AG04449 (cell line): ENCODE results near the gene KLHL28.

Source experiments
- CTCF ChIA-PET: fragments of 350-600 bp; formaldehyde crosslinking; extraction: SDS; loops from one replicate; lab custom pipeline; 2021; ENCODE audit warnings: antibody characterized with exemption; lab: Yijun Ruan, JAX
- POLR2A ChIA-PET: fragments of 400-600, 350-600 bp; formaldehyde crosslinking; extraction: SDS; loops from one replicate; lab custom pipeline; 2020; ENCODE audit warnings: antibody characterized with exemption, inconsistent platforms; lab: Yijun Ruan, JAX
- DNase-seq: peaks from one replicate; pipeline ENCODE4 v3.0.0-alpha.2; 2010; ENCODE audit warnings: low read depth, low spot score
- H3K4me3 ChIP-seq: 2 replicates; pipeline ENCODE4 v1.5.1; 2011; ENCODE audit warnings: low read depth, mild to moderate bottlenecking, control low read depth, low read length
- CTCF ChIP-seq: IDR thresholded peaks from one replicate; pipeline ENCODE4 v1.5.1; 2011; ENCODE audit warnings: mild to moderate bottlenecking, moderate library complexity, low read length, control low read depth, inconsistent platforms; ENCODE audit not compliant: insufficient read depth; ENCODE audit errors: missing control alignments

The KLHL28 gene

DNA sequence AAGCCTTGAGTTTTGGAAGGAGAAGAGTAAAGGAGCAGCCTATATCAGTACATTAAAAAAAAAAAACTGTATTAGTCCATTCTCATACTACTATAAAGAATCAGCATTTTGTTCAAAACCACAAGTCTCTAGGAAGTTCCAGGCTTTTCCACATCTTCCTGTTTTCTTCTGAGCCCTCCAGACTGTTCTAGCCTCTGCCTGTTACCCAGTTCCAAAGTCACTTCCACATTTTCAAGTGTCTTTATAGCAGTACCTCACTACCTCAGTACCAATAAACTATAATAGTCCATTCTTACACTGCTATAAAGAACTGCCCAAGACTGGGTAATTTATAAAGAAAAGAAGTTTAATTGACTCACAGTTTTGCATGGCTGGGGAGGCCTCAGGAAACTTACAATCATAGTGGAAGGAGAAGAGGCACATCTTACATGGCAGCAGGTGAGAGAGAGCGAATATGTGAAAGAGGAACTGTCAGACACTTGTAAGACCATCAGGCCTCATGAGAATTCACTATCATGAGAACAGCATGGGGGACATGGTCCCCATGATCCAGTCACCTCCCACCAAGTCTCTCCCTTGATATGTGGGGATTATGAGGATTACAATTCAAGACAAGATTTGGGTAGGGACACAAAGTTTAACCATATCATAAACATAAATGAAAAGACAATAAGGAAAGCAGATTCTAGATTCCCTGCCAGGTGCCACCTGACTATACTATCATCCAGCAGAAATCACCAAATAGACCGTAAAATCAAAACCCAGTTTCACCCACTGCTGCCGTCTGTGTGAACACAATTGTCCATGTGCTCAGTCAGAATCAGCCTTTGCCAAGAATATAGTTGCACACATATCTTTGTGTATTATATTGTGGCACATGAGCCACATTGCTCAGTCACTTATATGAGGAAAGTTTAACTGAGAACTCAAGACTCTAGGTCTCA, 28.0 kb upstream of the KLHL28 start:
- no peak overlapping the region for H3K4me3 ChIP-seq
- no peak for TF ChIP-seq CTCF
- DNase-seq: no peak
- POLR2A ChIA-PET: no interaction called here
- CTCF ChIA-PET: no interaction called here

- no peak overlapping the region for H3K4me3 ChIP-seq
- DNase-seq: no peak
- CTCF ChIA-PET: no interaction called here
- POLR2A ChIA-PET: no interaction called here
- TF ChIP-seq CTCF: no peak
These were observed 26.9 kb upstream of the KLHL28 start for GRCh38 chr14:44988694-44989093.

DNA sequence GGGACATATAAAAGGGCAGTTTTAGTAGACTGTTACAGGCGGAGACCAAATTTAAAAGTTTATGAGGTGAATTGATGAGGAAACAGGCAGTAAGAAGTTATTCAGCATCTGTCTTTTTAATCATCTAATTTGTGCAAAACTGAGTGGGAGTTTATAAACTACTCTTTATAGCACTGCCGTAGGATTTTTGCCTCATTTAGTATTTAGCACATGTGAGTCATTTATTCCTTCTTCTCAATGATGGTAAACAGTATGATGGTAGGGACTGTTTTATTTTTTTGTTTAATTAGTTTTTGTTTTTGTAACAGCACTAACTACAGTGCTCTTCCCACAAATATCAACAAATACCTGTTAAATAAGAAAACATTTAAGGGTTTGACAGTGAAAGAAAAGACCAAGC, 20.8 kb upstream of the KLHL28 start:
- CTCF ChIA-PET: no interaction called here
- TF ChIP-seq CTCF: no peak
- POLR2A ChIA-PET: no interaction called here
- no peak overlapping the region for H3K4me3 ChIP-seq
- no peak for DNase-seq

- ChIA-PET CTCF (no interaction called here), POLR2A (no interaction called here)
- H3K4me3 ChIP-seq: no peak overlapping the region
- no peak for TF ChIP-seq CTCF
- DNase-seq: no peak
These were observed 19.5 kb upstream of the KLHL28 start for GRCh38 chr14:44981198-44981597.

DNA sequence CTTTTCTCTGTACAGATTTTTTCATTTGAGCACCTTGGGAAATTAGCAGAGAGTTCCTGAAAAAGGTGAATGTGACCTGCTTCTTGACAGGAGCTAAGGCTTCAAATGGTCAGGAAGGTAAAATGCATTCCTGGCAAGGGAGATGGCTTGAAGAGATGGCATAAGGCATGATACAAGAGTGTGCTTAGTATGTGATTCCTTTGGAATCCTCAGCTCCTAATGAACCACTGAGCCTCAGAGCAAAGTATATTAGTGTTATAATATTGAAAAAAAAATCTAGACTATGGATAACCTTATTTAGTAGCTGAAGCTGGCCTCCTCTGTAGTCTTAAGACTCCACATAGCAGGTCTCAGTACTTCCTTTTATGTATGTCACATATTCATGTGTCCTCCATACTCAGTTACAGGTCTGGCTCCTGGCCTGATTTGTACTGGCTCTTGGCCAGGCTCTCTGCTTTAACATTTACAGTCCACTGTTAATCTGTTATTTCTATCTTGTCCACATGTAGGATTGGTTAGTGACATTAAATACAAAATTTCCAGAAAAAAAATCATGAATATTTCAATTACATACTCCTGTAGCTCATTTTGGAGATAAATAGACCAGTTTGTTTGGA, 18.1 kb upstream of the KLHL28 start:
- CTCF ChIA-PET: interaction anchor here (0.9 kb wide), 1 partner anchor 289 kb away, joined by 3 read pairs; no protein-coding TSS in a partner anchor
- no peak overlapping the region for H3K4me3 ChIP-seq
- DNase-seq: no peak
- POLR2A ChIA-PET: interaction anchor here (0.6 kb wide), 1 partner anchor 1444 kb away, joined by 5 read pairs; no protein-coding TSS in a partner anchor
- no peak for TF ChIP-seq CTCF

GRCh38 chr14:44979273-44979672, 17.5 kb upstream of the KLHL28 start:
- TF ChIP-seq CTCF: no peak
- ChIA-PET POLR2A (no interaction called here), CTCF (interaction anchor here (0.9 kb wide), 1 partner anchor 289 kb away, joined by 3 read pairs; no protein-coding TSS in a partner anchor)
- DNase-seq: no peak
- H3K4me3 ChIP-seq: no peak overlapping the region
